NCI-H2227 (cell line): ENCODE results near the gene TMEM254.
"Not testable (repeated sequence)": the region's sequence is repeated elsewhere in the genome, so short reads cannot be mapped to it uniquely, and the experiment has no call there.

Experiments
- DNase-seq: peaks from one replicate; lab custom pipeline; 2025; ENCODE audit not compliant: unreplicated experiment; lab: John Stamatoyannopoulos, UW

Gene TMEM254, protein sequence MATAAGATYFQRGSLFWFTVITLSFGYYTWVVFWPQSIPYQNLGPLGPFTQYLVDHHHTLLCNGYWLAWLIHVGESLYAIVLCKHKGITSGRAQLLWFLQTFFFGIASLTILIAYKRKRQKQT

GRCh38 chr10:80078448-80079311 is at the start of gene TMEM254:
Gene TMEM254, plus strand, starts transcription at chr10:80078665. Its CDS starts 35 bp downstream, at chr10:80078700.
- DNase-seq, result peak; percentile 87

- not testable (repeated sequence) for DNase-seq
Observed at GRCh38 chr10:80029205-80029604, 49.3 kb upstream of the TMEM254 start.

DNA sequence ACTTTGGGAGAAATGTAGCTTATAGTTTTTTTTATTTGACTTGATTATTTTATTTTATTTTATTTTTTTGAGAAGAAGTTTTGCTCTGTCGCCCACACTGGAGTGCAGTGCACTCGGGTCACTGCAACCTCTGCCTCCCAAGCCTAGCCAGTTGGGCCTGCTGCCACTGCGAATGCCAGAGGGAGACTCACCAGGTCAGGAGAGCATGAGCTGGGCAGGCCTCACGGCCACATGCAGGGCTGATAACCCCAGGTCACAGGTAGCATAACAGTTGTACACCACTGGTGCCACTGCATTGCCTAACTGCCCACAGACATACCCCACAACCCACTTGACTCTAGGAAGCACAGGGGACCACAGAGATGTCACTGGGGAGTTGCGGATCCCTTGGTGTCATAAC is 48.6 kb upstream of the TMEM254 start:
- not testable (repeated sequence) for DNase-seq

DNA sequence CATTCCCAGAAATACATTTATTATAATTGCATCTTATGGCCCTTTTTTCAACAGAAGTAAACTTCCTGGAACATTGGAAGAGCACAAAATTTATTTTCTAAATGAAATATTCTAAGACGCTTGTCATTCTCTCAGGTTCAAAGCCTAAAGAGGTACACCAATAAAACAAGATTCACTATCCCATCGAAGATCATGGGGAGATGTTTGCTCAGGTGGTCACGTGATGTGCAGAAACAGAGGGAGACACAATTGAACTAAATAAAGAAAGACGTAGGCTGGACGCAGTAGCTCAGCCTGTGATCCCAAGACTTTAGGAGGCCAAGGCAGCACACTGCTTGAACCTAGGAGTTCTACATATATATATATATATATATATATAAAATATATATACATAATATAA is 46.0 kb upstream of the TMEM254 start:
- no peak for DNase-seq

DNA sequence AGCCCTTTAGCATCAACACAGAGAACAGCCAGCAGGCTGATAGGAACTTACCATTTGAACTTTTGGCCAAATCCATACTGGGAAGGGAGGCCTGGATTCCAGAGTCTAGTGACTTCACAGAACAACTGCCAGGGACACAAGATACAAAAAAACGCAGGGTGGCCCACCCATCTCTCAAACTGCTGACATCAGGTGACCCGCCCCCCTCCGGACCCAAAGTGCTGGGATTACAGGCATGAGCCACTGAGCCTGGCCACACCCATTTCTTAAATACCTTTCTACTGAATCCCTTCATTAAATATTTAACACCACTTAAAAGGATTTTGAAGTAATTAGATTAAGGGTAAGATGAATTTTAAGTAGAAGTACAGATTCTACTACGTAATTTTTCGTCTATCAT is 43.7 kb upstream of the TMEM254 start:
- not testable (repeated sequence) for DNase-seq

- not testable (repeated sequence) for DNase-seq
Observed at GRCh38 chr10:80035430-80035829, 43.0 kb upstream of the TMEM254 start.

- not testable (repeated sequence) for DNase-seq
Observed at GRCh38 chr10:80036921-80037500, 41.5 kb upstream of the TMEM254 start.

DNA sequence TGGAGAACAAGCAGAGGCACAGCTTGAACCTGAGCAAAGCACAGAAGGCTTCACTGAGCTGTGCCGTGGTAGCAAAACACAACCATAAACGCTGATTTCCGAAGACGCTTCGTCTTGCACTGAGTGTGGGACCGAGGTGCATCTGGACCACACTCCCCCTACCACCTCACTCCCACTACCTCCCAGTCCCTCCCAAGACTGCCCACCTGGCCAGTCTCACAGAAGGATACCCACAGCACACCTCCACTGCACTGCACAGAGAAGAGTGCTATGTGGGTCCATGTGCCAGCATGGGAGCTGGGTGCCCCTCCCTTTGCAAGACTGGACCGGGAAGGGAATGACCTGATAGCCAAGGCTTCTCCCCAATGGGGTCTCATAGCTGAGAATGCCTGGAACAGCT is 40.2 kb upstream of the TMEM254 start:
- DNase-seq, result not testable (repeated sequence)

- DNase-seq, result no peak
Observed at GRCh38 chr10:80041162-80041561, 37.3 kb upstream of the TMEM254 start.

DNA sequence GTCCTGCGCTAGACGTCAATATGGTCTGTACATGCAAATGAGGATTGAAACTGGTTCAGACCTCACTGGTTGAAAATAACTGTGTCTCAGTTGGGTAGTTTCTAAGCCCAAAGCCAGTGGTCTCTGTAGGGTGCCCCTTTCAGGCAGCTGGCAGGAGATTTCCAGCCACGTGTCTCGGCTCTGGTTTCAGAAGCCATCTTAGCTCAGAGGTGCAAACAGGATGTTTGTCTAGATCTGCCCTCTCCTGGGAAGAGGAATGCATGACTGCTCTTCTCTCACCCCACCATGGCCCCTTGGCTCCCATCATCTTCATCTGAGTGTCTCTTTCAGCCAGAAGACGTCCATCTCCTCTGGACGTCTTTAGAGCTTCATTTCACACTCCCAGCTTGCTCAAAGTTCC is 33.5 kb upstream of the TMEM254 start:
- not testable (repeated sequence) for DNase-seq

DNA sequence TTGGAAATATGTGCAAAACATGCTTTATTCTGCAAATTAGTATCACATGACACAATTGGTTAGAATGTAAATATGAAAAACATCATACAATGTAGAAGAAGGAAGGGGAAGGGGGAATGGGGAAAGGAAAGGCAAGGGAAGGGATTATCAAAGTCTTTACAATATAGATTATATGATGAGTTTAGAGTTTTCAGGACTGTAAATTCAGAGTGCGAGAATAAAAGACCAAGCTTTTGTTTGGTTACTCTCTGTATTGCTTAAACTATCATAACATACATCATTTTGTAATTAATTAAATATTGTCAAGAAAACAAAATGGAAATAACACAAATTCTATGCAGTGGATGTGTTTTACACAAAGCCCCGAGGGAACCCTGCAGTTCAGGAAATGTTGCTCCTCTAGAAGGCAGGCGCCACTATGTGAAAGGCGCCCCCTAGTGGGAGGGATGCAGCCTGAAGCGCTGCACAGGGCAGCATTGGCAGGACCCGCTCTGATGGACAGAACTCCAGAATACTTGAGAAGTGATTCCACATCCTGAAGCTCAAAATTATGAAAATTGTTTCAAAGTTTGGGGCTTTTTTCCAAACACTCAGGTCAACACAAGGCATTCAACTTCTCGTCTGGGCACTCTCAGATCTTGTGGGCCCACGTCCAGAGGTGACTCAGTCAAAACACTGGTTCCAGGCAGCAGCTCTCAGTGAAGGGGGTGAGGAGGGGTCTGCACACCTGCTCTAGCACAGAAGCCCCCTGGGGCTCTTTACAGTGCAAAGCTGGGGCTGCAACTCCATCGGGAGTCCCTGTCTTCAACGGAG is 31.6 kb upstream of the TMEM254 start:
- DNase-seq, result peak; percentile 63

DNA sequence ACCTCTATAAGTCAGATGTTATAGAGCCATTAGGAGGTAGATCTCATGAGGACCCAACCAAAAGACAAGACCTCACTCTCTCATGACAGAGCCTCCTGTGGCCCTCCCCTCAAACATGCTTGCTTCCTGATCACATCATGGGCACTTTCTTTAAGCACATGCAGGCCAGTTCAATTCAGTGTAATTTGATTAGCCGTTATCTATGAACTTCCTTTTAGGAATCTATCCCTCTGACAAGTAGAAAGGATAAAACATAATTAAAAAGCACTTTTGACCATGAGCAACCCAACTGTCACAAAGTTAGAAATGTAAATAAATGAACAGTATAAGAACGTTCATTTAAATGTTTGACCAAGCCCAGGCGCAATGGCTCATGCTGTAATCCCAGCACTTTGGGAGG is 27.7 kb upstream of the TMEM254 start:
- no peak for DNase-seq

GRCh38 chr10:80051993-80052392 is 26.5 kb upstream of the TMEM254 start:
- no peak for DNase-seq

- DNase-seq, result no peak
Observed at GRCh38 chr10:80055760-80056159, 22.7 kb upstream of the TMEM254 start.

DNA sequence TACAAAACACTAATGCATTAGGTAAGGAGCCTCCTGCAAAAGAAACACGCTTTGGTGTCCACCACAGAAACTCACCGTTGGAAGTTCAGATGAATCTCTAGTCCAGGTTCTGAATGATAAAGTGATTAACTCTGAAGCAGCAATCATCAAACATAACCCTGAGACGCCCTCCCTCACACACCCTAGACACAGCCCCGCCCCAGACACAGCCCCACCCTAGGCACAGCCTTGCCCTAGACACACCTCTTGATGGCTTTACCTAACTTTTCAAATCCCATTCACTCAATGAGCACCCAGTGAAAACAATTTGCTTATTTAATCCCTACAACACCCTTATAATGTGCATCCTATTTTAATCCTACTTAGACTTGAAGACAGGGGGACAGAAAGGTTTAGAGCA is 21.3 kb upstream of the TMEM254 start:
- DNase-seq, result no peak

- no peak for DNase-seq
Observed at GRCh38 chr10:80064120-80064886, 14.2 kb upstream of the TMEM254 start.

GRCh38 chr10:80066809-80067208 is 11.7 kb upstream of the TMEM254 start:
- DNase-seq, result no peak

GRCh38 chr10:80067821-80068220 is 10.6 kb upstream of the TMEM254 start:
- not testable (repeated sequence) for DNase-seq

DNA sequence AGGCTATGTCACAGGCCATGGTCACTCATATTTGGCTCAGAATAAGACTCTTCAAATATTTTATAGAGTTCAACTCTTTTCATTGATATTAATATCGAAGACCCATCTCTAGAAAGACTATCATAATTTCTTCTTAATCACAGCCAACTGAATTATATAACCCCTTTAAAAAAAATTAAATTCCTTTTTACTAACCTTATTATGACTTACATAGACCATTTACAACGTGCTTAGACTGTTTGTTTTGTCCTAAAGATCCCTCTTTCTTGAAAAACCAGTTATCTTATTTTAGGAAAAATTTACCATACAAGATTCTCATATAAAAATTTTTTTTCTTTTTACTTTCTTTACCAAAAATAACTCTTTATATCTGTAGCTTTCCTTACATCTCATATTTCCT is 10.2 kb upstream of the TMEM254 start:
- no peak for DNase-seq

- DNase-seq, result peak; percentile 13
Observed at GRCh38 chr10:80070057-80070456, 8.4 kb upstream of the TMEM254 start.

- no peak for DNase-seq
Observed at GRCh38 chr10:80072584-80072983, 5.9 kb upstream of the TMEM254 start.
